HepG2 (cell line): Measurements from ENCODE around the gene KRT27. TPM values are rescaled to one million over a fixed set of nuclear protein-coding genes. Genes with fewer than 3 reads are reported as not detected.

Experiments used
- DNMT3B ChIP-seq: conservative IDR thresholded peaks from 2 replicates; pipeline ENCODE4 v1.6.1; 2016; ENCODE audit warnings: missing biosample characterization, control low read depth
- LCORL ChIP-seq, 2 experiments: fragments of 450-650 bp in 1 of 2; sonication (generic) in 1 of 2; formaldehyde crosslinking in 1 of 2; IDR thresholded peaks; 2 replicates each; pipeline versions ENCODE4 v1.5.0 to v1.6.1; 2017 to 2020; ENCODE audit warnings: antibody characterized with exemption in 1 of 2, missing genetic modification reagents in 1 of 2
- MED1 ChIP-seq: sonication (generic); formaldehyde crosslinking; IDR thresholded peaks from 2 replicates; pipeline ENCODE4 v1.4.0; 2020; ENCODE audit warnings: missing genetic modification reagents
- RBFOX2 ChIP-seq: fragments of 200-400 bp; formaldehyde crosslinking; IDR thresholded peaks from 2 replicates; pipeline ENCODE4 v1.6.1; 2017; ENCODE audit warnings: low read depth, mild to moderate bottlenecking, low read length
- SAFB2 ChIP-seq: sonication (generic); formaldehyde crosslinking; IDR thresholded peaks from 2 replicates; pipeline ENCODE4 v1.5.1; 2020; ENCODE audit warnings: missing genetic modification reagents, low read depth, mild to moderate bottlenecking, borderline replicate concordance
- SIN3A ChIP-seq: IDR thresholded peaks from 2 replicates; pipeline ENCODE4 v1.6.1; 2011; ENCODE audit warnings: low read depth, mild to moderate bottlenecking, control low read depth, low read length, borderline replicate concordance
- ZBED4 ChIP-seq: sonication (generic); formaldehyde crosslinking; IDR thresholded peaks from 2 replicates; pipeline ENCODE4 v1.4.0; 2020; ENCODE audit warnings: missing genetic modification reagents, borderline replicate concordance
- ZBTB8A ChIP-seq: sonication (generic); formaldehyde crosslinking; IDR thresholded peaks from 2 replicates; pipeline ENCODE4 v1.4.0; 2020; ENCODE audit warnings: mild to moderate bottlenecking, low read depth, missing genetic modification reagents, borderline replicate concordance
- ZNF10 ChIP-seq: sonication (generic); formaldehyde crosslinking; IDR thresholded peaks from 2 replicates; pipeline ENCODE4 v1.4.0; 2020; ENCODE audit warnings: mild to moderate bottlenecking, low read depth, missing genetic modification reagents, borderline replicate concordance
- ZNF382 ChIP-seq: sonication (generic); formaldehyde crosslinking; IDR thresholded peaks from 2 replicates; pipeline ENCODE4 v1.5.0; 2020; ENCODE audit warnings: missing genetic modification reagents, mild to moderate bottlenecking, borderline replicate concordance
- ZNF629 ChIP-seq: sonication (generic); formaldehyde crosslinking; conservative IDR thresholded peaks from 2 replicates; pipeline ENCODE4 v1.5.0; 2020; ENCODE audit warnings: missing genetic modification reagents
- ZNF724P ChIP-seq: sonication (generic); formaldehyde crosslinking; IDR thresholded peaks from 2 replicates; pipeline ENCODE4 v1.8.0; 2022; ENCODE audit warnings: missing genetic modification reagents, borderline replicate concordance
- ZNF770 ChIP-seq: sonication (generic); formaldehyde crosslinking; IDR thresholded peaks from 2 replicates; pipeline ENCODE4 v1.5.0; 2020; ENCODE audit warnings: mild to moderate bottlenecking, missing genetic modification reagents
- polyA plus RNA-seq, 8 experiments: library from polyadenylated mRNA; depleted of rRNA in 3 of 8; stranded (reverse) in 7 of 8; unstranded in 1 of 8; fragments of >200 nt; fragmentation: Illumina TruSeq in 4 of 8; extraction: Trizol in 4 of 8; gene quantifications; 2 replicates each; pipeline versions ENCODE4 v1.2.1 to v1.2.3, GENCODE V29; 2011 to 2016; ENCODE audit warnings: low read depth in 4 of 8, missing spikeins in 1 of 8, mixed read lengths in 1 of 8; ENCODE audit not compliant: insufficient read depth in 1 of 8
- total RNA-seq, 5 experiments: library from RNA; depleted of rRNA; stranded (reverse); fragments of >200 nt; fragmentation: Illumina TruSeq; extraction: Trizol; gene quantifications; 2 replicates each; pipeline ENCODE4 v1.2.3, GENCODE V29; 2016; ENCODE audit warnings: low read depth in 1 of 5
- TF ChIP-seq, protein P1 (sequence below), 2 experiments: fragments of 450-650 bp in 1 of 2; sonication (generic) in 1 of 2; formaldehyde crosslinking; IDR thresholded peaks; 2 replicates each; pipeline versions ENCODE4 v1.5.0 to v1.8.0; 2020 to 2022; ENCODE audit warnings: mild to moderate bottlenecking in 1 of 2, missing genetic modification reagents in 1 of 2
- TF ChIP-seq, protein P2 (sequence below): sonication (generic); formaldehyde crosslinking; IDR thresholded peaks from 2 replicates; pipeline ENCODE4 v1.4.0; 2020; ENCODE audit warnings: missing genetic modification reagents

The KRT27 gene
- total and polyA plus RNA-seq, 2 of the 13 experiments (the other 11 are each of a cell fraction or from before 2014, with no cell fraction given) = not detected

GRCh38 chr17:40818733-40819527 lies 36.6 kb upstream of the KRT27 start (continued):
- TF ChIP-seq ZNF10 (CRISPR knock-in tag) = no peak
- TF ChIP-seq ZBED4 (CRISPR knock-in tag) = no peak; the same call in 1 of the 2 replicates
- TF ChIP-seq SAFB2 (CRISPR knock-in tag) = no peak
- TF ChIP-seq ZNF724P (CRISPR knock-in tag) = no peak; the same call in 1 of the 2 replicates
- TF ChIP-seq ZNF770 (CRISPR knock-in tag) = peak; percentile 37
- TF ChIP-seq SIN3A = peak; percentile 37; the same call in 1 of the 2 replicates
- no peak for TF ChIP-seq ZNF629 (CRISPR knock-in tag)
- TF ChIP-seq, protein P1, sequence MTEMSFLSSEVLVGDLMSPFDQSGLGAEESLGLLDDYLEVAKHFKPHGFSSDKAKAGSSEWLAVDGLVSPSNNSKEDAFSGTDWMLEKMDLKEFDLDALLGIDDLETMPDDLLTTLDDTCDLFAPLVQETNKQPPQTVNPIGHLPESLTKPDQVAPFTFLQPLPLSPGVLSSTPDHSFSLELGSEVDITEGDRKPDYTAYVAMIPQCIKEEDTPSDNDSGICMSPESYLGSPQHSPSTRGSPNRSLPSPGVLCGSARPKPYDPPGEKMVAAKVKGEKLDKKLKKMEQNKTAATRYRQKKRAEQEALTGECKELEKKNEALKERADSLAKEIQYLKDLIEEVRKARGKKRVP (CRISPR knock-in tag; IDR thresholded peaks at IDR 0.05) = no peak
- TF ChIP-seq ZBTB8A = no peak
- TF ChIP-seq MED1 = no peak
- no peak for TF ChIP-seq ZNF382
- TF ChIP-seq RBFOX2 = peak; percentile 96
- TF ChIP-seq DNMT3B = no peak
- TF ChIP-seq, protein P2, sequence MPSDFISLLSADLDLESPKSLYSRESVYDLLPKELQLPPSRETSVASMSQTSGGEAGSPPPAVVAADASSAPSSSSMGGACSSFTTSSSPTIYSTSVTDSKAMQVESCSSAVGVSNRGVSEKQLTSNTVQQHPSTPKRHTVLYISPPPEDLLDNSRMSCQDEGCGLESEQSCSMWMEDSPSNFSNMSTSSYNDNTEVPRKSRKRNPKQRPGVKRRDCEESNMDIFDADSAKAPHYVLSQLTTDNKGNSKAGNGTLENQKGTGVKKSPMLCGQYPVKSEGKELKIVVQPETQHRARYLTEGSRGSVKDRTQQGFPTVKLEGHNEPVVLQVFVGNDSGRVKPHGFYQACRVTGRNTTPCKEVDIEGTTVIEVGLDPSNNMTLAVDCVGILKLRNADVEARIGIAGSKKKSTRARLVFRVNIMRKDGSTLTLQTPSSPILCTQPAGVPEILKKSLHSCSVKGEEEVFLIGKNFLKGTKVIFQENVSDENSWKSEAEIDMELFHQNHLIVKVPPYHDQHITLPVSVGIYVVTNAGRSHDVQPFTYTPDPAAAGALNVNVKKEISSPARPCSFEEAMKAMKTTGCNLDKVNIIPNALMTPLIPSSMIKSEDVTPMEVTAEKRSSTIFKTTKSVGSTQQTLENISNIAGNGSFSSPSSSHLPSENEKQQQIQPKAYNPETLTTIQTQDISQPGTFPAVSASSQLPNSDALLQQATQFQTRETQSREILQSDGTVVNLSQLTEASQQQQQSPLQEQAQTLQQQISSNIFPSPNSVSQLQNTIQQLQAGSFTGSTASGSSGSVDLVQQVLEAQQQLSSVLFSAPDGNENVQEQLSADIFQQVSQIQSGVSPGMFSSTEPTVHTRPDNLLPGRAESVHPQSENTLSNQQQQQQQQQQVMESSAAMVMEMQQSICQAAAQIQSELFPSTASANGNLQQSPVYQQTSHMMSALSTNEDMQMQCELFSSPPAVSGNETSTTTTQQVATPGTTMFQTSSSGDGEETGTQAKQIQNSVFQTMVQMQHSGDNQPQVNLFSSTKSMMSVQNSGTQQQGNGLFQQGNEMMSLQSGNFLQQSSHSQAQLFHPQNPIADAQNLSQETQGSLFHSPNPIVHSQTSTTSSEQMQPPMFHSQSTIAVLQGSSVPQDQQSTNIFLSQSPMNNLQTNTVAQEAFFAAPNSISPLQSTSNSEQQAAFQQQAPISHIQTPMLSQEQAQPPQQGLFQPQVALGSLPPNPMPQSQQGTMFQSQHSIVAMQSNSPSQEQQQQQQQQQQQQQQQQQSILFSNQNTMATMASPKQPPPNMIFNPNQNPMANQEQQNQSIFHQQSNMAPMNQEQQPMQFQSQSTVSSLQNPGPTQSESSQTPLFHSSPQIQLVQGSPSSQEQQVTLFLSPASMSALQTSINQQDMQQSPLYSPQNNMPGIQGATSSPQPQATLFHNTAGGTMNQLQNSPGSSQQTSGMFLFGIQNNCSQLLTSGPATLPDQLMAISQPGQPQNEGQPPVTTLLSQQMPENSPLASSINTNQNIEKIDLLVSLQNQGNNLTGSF (CRISPR knock-in tag) = 0 out of 2 replicates have a peak, but pooled peaks have one; percentile 66
- TF ChIP-seq LCORL (IDR thresholded peaks at IDR 0.05) = no peak
- no peak for TF ChIP-seq LCORL (CRISPR knock-in tag; IDR thresholded peaks at IDR 0.05)
